H9 (cell line): ENCODE measurements around the gene ARAP1. TPM values are rescaled to one million over a fixed set of nuclear protein-coding genes. Genes with fewer than 3 reads are reported as not detected.

Experiments used
- DNase-seq: peaks from one replicate; pipeline ENCODE4 v3.0.0-alpha.2; 2017
- H2AFZ ChIP-seq: one replicate; pipeline ENCODE4 v1.6.1; 2013; ENCODE audit warnings: mild to moderate bottlenecking, low read length, control low read depth, moderate library complexity
- H2AK5ac ChIP-seq: 2 replicates; pipeline ENCODE4 v1.6.1; 2013; ENCODE audit warnings: low read length, control low read depth, mixed read lengths; ENCODE audit not compliant: insufficient read length
- H2BK120ac ChIP-seq: one replicate; pipeline ENCODE4 v1.6.1; 2013; ENCODE audit warnings: low read depth, mild to moderate bottlenecking, low read length, control low read depth, inconsistent platforms; ENCODE audit not compliant: poor library complexity, severe bottlenecking
- H2BK12ac ChIP-seq: 2 replicates; pipeline ENCODE4 v1.6.1; 2013; ENCODE audit warnings: low read length, control low read depth, mixed read lengths, low read depth; ENCODE audit not compliant: insufficient read length
- H2BK15ac ChIP-seq: 2 replicates; pipeline ENCODE4 v1.6.1; 2013; ENCODE audit warnings: low read depth, low read length, control low read depth
- H2BK20ac ChIP-seq: one replicate; pipeline ENCODE4 v1.6.1; 2013; ENCODE audit warnings: low read depth, mild to moderate bottlenecking, low read length, control low read depth, inconsistent platforms; ENCODE audit not compliant: poor library complexity, severe bottlenecking
- H2BK5ac ChIP-seq: 2 replicates; pipeline ENCODE4 v1.6.1; 2013; ENCODE audit warnings: low read length, control low read depth, mixed read lengths; ENCODE audit not compliant: insufficient read length
- H3K14ac ChIP-seq: 2 replicates; pipeline ENCODE4 v1.6.1; 2013; ENCODE audit warnings: low read length, control low read depth; ENCODE audit not compliant: insufficient read depth
- H3K18ac ChIP-seq: 2 replicates; pipeline ENCODE4 v1.6.1; 2013; ENCODE audit warnings: low read depth, mild to moderate bottlenecking, mixed read lengths, low read length, control low read depth; ENCODE audit not compliant: insufficient read length
- H3K23ac ChIP-seq: 2 replicates; pipeline ENCODE4 v1.6.1; 2013; ENCODE audit warnings: low read length, control low read depth, mixed read lengths, low read depth; ENCODE audit not compliant: insufficient read length
- H3K23me2 ChIP-seq: 2 replicates; pipeline ENCODE4 v1.6.1; 2013; ENCODE audit warnings: low read depth, mild to moderate bottlenecking, mixed read lengths, low read length, control low read depth; ENCODE audit not compliant: insufficient read length, poor library complexity, severe bottlenecking
- H3K27ac ChIP-seq: 2 replicates; pipeline ENCODE4 v1.5.1; 2013; ENCODE audit warnings: low read length, control low read depth, mixed read lengths, low read depth; ENCODE audit not compliant: insufficient read length
- H3K27me3 ChIP-seq: 2 replicates; pipeline ENCODE4 v1.6.1; 2013; ENCODE audit warnings: low read length, control low read depth, inconsistent platforms; ENCODE audit not compliant: insufficient read depth
- H3K4ac ChIP-seq: 2 replicates; pipeline ENCODE4 v1.6.1; 2013; ENCODE audit warnings: low read depth, mild to moderate bottlenecking, control low read depth, inconsistent platforms, low read length, moderate library complexity
- H3K4me1 ChIP-seq: 2 replicates; pipeline ENCODE4 v1.6.1; 2013; ENCODE audit warnings: low read length, control low read depth, inconsistent platforms; ENCODE audit not compliant: insufficient read depth
- H3K4me2 ChIP-seq: 2 replicates; pipeline ENCODE4 v1.6.1; 2013; ENCODE audit warnings: low read length, control low read depth, mixed read lengths; ENCODE audit not compliant: insufficient read length, insufficient read depth
- H3K56ac ChIP-seq: 2 replicates; pipeline ENCODE4 v1.6.1; 2013; ENCODE audit warnings: low read depth, mild to moderate bottlenecking, mixed read lengths, low read length, control low read depth; ENCODE audit not compliant: insufficient read length
- H3K79me1 ChIP-seq: 2 replicates; pipeline ENCODE4 v1.6.1; 2013; ENCODE audit warnings: low read depth, mild to moderate bottlenecking, moderate library complexity, low read length, control low read depth, inconsistent platforms; ENCODE audit not compliant: insufficient read depth, poor library complexity, severe bottlenecking
- H3K79me2 ChIP-seq: 2 replicates; pipeline ENCODE4 v1.6.1; 2013; ENCODE audit warnings: low read length, control low read depth, inconsistent platforms; ENCODE audit not compliant: insufficient read depth
- H3K9ac ChIP-seq: 2 replicates; pipeline ENCODE4 v1.6.1; 2013; ENCODE audit warnings: low read length, control low read depth, mixed read lengths; ENCODE audit not compliant: insufficient read length; ENCODE audit errors: extremely low read depth
- H3K9me3 ChIP-seq: one replicate; pipeline ENCODE4 v1.6.1; 2013; ENCODE audit warnings: low read depth, low read length, inconsistent platforms; ENCODE audit not compliant: control insufficient read depth
- H3T11ph ChIP-seq: one replicate; pipeline ENCODE4 v1.6.1; 2013; ENCODE audit warnings: mild to moderate bottlenecking, low read length, control low read depth, inconsistent platforms
- H4K20me1 ChIP-seq: one replicate; pipeline ENCODE4 v1.6.1; 2013; ENCODE audit not compliant: control insufficient read depth, insufficient read length, insufficient read depth
- H4K5ac ChIP-seq: 2 replicates; pipeline ENCODE4 v1.6.1; 2013; ENCODE audit warnings: low read depth, mild to moderate bottlenecking, mixed read lengths, low read length, control low read depth; ENCODE audit not compliant: insufficient read length
- H4K8ac ChIP-seq: replicated peaks from 2 replicates; pipeline ENCODE4 v1.6.1; 2013; ENCODE audit warnings: low read length, control low read depth, mixed read lengths, low read depth; ENCODE audit not compliant: insufficient read length
- H4K91ac ChIP-seq: 2 replicates; pipeline ENCODE4 v1.6.1; 2013; ENCODE audit warnings: low read depth, mild to moderate bottlenecking, moderate library complexity, mixed read lengths, low read length, control low read depth; ENCODE audit not compliant: insufficient read length
- H3K27ac Mint-ChIP-seq, 3 experiments: 2 replicates in 2 of 3; 3 replicates in 1 of 3; pipeline ENCODE4 v1.8.0; 2020 to 2021; ENCODE audit warnings: mixed read lengths in 3 of 3, mild to moderate bottlenecking in 1 of 3, moderate library complexity in 1 of 3
- H3K27me3 Mint-ChIP-seq: 2 replicates; pipeline ENCODE4 v1.8.0; 2021; ENCODE audit warnings: low read depth, mild to moderate bottlenecking, moderate library complexity, mixed read lengths
- H3K36me3 Mint-ChIP-seq, 3 experiments: 2 replicates in 2 of 3; 3 replicates in 1 of 3; pipeline ENCODE4 v1.8.0; 2020 to 2021; ENCODE audit warnings: low read depth in 3 of 3, mixed read lengths in 3 of 3; ENCODE audit not compliant: insufficient read depth in 1 of 3
- H3K4me1 Mint-ChIP-seq, 2 experiments: 2 replicates each; pipeline ENCODE4 v1.8.0; 2020; ENCODE audit warnings: mixed read lengths in 2 of 2
- H3K4me3 Mint-ChIP-seq, 2 experiments: 2 replicates in 1 of 2; 3 replicates in 1 of 2; pipeline ENCODE4 v1.8.0; 2020 to 2021; ENCODE audit warnings: mild to moderate bottlenecking in 2 of 2, mixed read lengths in 2 of 2, moderate library complexity in 1 of 2
- H3K9me3 Mint-ChIP-seq, 2 experiments: 2 replicates in 1 of 2; 3 replicates in 1 of 2; pipeline ENCODE4 v1.8.0; 2020; ENCODE audit warnings: mild to moderate bottlenecking in 2 of 2, mixed read lengths in 2 of 2, moderate library complexity in 1 of 2
- CTCF ChIP-seq: fragments of 200-600 bp; sonication (generic); conservative IDR thresholded peaks from 3 replicates; pipeline ENCODE4 v1.8.0; 2021; ENCODE audit warnings: antibody characterized with exemption, mild to moderate bottlenecking
- WGBS: extraction: QIAGEN DNeasy Blood & Tissue Kit; methylation state at CpG from one replicate; pipeline ENCODE4 v1.1.7; 2013; ENCODE audit warnings: missing lambda C conversion rate, low lambda C conversion rate, mixed read lengths; ENCODE audit not compliant: insufficient read length; ENCODE audit errors: extremely low coverage; 5-methylcytosine and 5-hydroxymethylcytosine counted together
- total RNA-seq: library from RNA; stranded (reverse); gene quantifications from 2 replicates; pipeline ENCODE4 v1.2.1, GENCODE V29; 2021

ARAP1 gene
- total RNA-seq, 1 experiment from 2014 or later, result 59.4 TPM

- no CpG with 5 or more reads among the region's 6 CpGs for WGBS
These were observed 8.6 kb downstream of the ARAP1 start for GRCh38 chr11:72743321-72744221.

More at GRCh38 chr11:72743321-72744221, 8.6 kb downstream of the ARAP1 start:
- H4K91ac ChIP-seq, result no peak overlapping the region
- DNase-seq, result no peak
- no peaks in the 10 kb centered on the region for H4K20me1 ChIP-seq
- no peak overlapping the region for H2BK5ac ChIP-seq
- H2AFZ ChIP-seq, result no peak overlapping the region
- H3K23me2 ChIP-seq, result no peaks in the 10 kb centered on the region
- no peak overlapping the region for H3K4ac ChIP-seq
- no peak overlapping the region for H3K14ac ChIP-seq
- no peak overlapping the region for H2BK15ac ChIP-seq
- no peaks in the 10 kb centered on the region for H3K9me3 Mint-ChIP-seq
- no peaks in the 10 kb centered on the region for H3K27me3 ChIP-seq
- no peak overlapping the region for H4K5ac ChIP-seq
- peak overlapping the region in 2 of 3 experiments; percentile 58 to 90; a peak in 4 of 7 replicates for H3K27ac Mint-ChIP-seq
- H2BK12ac ChIP-seq, result no peak overlapping the region
- H3K9me3 ChIP-seq, result no peaks in the 10 kb centered on the region
- H3K4me1 ChIP-seq, result peaks cover 10% of the 10 kb centered on the region
- no peak overlapping the region for H3T11ph ChIP-seq
- peaks cover 2 to 5% (median 4%) of the 10 kb centered on the region in 3 experiments; a peak in 6 of 7 replicates for H3K36me3 Mint-ChIP-seq
- H3K4me2 ChIP-seq, result no peak overlapping the region
- no peaks in the 10 kb centered on the region for H3K27me3 Mint-ChIP-seq
- no peak overlapping the region for H3K18ac ChIP-seq
- no peak overlapping the region for H4K8ac ChIP-seq
- no peak overlapping the region for H3K27ac ChIP-seq
- H3K56ac ChIP-seq, result no peak overlapping the region
- H2AK5ac ChIP-seq, result no peak overlapping the region
- no peaks in the 10 kb centered on the region for H3K79me1 ChIP-seq
- no peak for TF ChIP-seq CTCF
- no peak overlapping the region for H2BK20ac ChIP-seq
- no peak overlapping the region for H3K23ac ChIP-seq
- no peak overlapping the region for H3K9ac ChIP-seq
- peak overlapping the region in 1 of 2 experiments; percentile 27; a peak in 1 of 5 replicates for H3K4me3 Mint-ChIP-seq
- H2BK120ac ChIP-seq, result no peak overlapping the region
- H3K4me1 Mint-ChIP-seq, result peaks cover 37 to 43% of the 10 kb centered on the region in 2 experiments
- H3K79me2 ChIP-seq, result peaks cover 17% of the 10 kb centered on the region; the same call in 1 of the 2 replicates
